Measurements from ENCODE around the gene CLMN. TPM values are rescaled to one million over a fixed set of nuclear protein-coding genes. Genes with fewer than 3 reads are reported as not detected.

Gene CLMN
- total RNA-seq, 2 donors from 2014 or later, result 3.4 to 4.0 TPM

DNA sequence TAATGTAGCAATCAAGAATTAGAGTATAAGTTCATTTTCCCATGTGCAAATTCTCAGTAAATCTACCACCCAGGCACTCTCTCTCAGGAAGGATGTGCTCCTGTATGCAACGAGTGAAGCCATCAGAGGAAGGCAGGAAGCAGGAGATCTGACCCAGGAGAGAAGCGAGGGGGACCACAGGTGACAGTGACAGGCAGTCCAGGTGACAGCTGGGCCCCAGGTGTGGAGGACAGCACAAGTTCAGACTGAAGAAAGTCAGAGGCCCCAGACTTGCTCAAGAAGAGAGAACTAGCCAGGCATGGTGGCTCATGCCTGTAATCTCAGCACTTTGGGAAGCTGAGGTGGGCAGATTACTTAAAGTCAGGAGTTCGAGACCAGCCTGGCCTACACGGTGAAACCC lies 13.8 kb downstream of the CLMN start:
- Histone ChIP-seq H3K27ac (no peak overlapping the region), H3K9me3 (no peaks in the 10 kb centered on the region), H3K27me3 (no peaks in the 10 kb centered on the region), H3K4me1 (peaks cover 0 to 18% of the 10 kb centered on the region in 2 donors), H3K36me3 (no peaks in the 10 kb centered on the region), H3K4me3 (no peak overlapping the region)
- TF ChIP-seq, protein P1, sequence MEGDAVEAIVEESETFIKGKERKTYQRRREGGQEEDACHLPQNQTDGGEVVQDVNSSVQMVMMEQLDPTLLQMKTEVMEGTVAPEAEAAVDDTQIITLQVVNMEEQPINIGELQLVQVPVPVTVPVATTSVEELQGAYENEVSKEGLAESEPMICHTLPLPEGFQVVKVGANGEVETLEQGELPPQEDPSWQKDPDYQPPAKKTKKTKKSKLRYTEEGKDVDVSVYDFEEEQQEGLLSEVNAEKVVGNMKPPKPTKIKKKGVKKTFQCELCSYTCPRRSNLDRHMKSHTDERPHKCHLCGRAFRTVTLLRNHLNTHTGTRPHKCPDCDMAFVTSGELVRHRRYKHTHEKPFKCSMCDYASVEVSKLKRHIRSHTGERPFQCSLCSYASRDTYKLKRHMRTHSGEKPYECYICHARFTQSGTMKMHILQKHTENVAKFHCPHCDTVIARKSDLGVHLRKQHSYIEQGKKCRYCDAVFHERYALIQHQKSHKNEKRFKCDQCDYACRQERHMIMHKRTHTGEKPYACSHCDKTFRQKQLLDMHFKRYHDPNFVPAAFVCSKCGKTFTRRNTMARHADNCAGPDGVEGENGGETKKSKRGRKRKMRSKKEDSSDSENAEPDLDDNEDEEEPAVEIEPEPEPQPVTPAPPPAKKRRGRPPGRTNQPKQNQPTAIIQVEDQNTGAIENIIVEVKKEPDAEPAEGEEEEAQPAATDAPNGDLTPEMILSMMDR (IDR thresholded peaks at IDR 0.05), result no peak
- no peak for DNase-seq (ENCODE audit: low spot score)

DNA sequence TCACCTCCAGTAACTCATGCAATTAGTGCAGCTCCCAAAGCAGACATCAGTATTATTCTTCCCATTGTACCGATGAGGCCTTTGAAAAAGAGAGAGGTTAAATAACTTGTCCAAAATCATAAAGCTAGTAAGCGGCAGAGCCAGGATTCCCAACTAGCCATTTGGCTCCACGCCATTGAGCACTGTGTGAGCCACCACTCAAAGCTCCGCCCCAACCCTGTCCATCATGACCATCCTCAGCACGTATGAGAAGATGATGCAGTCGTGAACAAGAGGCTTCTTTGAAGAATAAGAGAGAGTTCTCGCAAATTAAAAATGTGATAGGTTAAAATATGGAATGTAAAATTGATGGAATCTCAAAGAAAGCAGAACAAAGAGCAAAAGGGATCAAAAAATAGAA lies 14.6 kb downstream of the CLMN start:
- no peak overlapping the region for H3K4me3 ChIP-seq
- TF ChIP-seq, protein P1 (IDR thresholded peaks at IDR 0.05), result no peak
- H3K27me3 ChIP-seq, result no peaks in the 10 kb centered on the region
- peaks cover 0 to 14% of the 10 kb centered on the region in 2 donors for H3K4me1 ChIP-seq
- no peaks in the 10 kb centered on the region for H3K9me3 ChIP-seq
- DNase-seq (ENCODE audit: low spot score), result no peak
- H3K27ac ChIP-seq, result no peak overlapping the region
- no peaks in the 10 kb centered on the region for H3K36me3 ChIP-seq

DNA sequence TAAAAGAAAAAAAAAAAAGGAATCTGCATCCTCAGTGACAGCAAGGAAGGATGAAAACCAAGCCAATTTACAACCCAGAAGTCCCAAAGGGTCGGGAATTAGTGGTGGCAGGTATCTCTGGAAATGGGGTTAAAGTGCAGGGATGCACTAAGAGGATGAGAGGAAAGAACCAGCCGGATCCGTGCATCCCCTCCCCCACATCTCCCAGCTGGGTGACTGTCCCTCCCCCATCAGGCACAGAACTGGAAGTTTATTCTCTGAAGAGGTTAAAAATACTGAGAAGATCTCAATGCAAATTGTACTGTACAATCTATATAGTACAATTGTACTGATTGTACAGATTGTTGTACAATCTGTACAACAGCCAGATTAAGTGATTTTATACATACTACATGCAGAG lies 15.4 kb downstream of the CLMN start:
- H3K4me1 ChIP-seq, result peaks cover 0 to 14% of the 10 kb centered on the region in 2 donors
- no peak overlapping the region for H3K4me3 ChIP-seq
- H3K27me3 ChIP-seq, result no peaks in the 10 kb centered on the region
- H3K9me3 ChIP-seq, result no peaks in the 10 kb centered on the region
- H3K27ac ChIP-seq, result no peak overlapping the region
- H3K36me3 ChIP-seq, result no peaks in the 10 kb centered on the region
- no peak for DNase-seq (ENCODE audit: low spot score)
- TF ChIP-seq, protein P1 (IDR thresholded peaks at IDR 0.05), result no peak

DNA sequence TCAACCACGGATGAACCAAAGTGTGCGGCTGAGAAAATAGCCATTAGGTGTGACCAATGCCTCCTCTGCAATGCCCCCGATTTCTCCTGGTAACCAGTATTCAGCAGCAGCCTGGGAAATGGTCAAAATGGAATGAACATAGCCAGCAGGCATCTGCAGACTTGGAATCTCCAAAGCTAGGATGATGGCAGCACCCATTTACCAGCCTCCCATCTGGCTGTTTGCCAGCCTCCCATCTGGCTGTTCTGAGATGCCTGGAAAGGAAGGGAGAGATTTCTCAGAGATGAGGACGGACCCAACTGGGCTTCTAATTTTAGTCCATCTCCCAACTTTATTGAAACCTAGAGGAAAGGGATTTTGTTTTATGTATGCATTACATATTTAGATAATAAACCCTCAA lies 16.2 kb downstream of the CLMN start:
- Histone ChIP-seq H3K9me3 (no peaks in the 10 kb centered on the region), H3K36me3 (no peaks in the 10 kb centered on the region), H3K4me1 (peaks cover 0 to 14% of the 10 kb centered on the region in 2 donors), H3K27ac (no peak overlapping the region), H3K27me3 (no peaks in the 10 kb centered on the region), H3K4me3 (no peak overlapping the region)
- TF ChIP-seq, protein P1 (IDR thresholded peaks at IDR 0.05), result no peak
- no peak for DNase-seq (ENCODE audit: low spot score)

DNA sequence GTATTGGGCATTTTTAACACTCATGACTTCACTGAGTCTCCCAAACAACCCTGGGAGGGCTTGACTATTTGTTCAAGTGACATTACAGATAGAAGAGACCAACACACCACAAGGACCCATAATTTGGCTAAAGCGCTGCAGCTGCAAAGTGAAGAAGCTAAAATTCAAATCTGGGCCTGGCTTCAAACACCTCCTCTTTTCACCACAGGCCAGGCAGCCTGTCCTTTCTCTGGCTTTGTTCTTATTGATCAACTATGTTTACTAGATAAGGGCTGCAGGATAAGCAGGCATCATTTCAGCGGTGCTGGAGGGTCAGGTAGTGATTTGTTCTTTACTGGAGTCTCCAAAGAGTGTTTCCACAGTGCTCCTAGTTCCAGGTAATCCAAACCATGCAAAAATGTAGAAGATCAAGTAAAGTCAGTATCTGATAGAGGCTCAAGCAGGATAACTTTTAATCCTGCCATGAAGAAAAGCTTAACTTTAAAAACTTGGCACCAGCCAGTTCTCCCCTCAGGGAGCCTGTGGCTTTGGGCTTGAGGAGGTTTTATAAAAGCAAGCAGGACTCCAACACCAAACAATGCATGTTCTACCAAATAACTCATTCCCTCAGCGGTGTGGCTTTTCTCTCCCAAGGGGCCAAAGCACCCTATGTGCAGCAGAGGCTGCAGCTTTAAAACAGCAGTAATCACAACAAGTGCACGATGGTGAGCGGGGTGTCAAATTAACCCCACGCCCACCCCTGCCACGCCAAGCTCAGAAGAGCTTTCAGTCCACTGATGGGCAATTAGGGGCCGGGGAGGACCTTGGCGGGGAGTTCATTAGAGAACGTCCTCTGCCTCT lies 16.8 kb downstream of the CLMN start:
- no peaks in the 10 kb centered on the region for H3K36me3 ChIP-seq
- TF ChIP-seq, protein P1 (IDR thresholded peaks at IDR 0.05), result no peak
- DNase-seq (ENCODE audit: low spot score), result no peak
- H3K4me3 ChIP-seq, result no peak overlapping the region
- H3K27me3 ChIP-seq, result no peaks in the 10 kb centered on the region
- peaks cover 0 to 14% of the 10 kb centered on the region in 2 donors for H3K4me1 ChIP-seq
- no peak overlapping the region for H3K27ac ChIP-seq
- no peaks in the 10 kb centered on the region for H3K9me3 ChIP-seq

Measured in right atrium auricular region (tissue), 2 donors.